GM19324 (cell line): Measurements from ENCODE around the gene LEMD2.

Experiments
- ATAC-seq: cut with Tn5 transposase; IDR thresholded peaks from one replicate; pipeline ENCODE4 v1.9.1; 2021; ENCODE audit warnings: mild to moderate bottlenecking, moderate library complexity; ENCODE audit not compliant: unreplicated experiment, low FRiP score

Gene LEMD2

DNA sequence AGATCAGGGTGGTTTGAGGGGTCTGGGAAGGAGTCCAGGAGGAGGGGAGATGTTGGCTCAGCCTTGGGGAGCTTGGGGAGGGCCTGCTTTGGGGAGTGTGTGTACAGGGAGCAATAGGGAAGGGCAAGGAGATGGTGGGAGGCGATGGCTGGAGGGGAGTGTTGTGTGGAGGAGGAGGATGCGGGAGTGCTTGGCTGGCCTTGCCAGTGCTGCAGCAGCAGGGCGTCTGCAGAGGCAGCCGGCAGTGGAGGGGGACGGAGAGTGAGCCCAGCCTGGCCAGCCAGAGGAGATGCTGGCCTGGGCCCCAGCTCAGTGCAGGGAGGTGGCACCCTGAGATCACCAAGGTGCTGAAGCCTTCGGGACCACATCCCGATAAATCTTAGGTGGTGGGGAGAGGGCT lies 46.1 kb downstream of the LEMD2 start:
- ATAC-seq, result no peak

DNA sequence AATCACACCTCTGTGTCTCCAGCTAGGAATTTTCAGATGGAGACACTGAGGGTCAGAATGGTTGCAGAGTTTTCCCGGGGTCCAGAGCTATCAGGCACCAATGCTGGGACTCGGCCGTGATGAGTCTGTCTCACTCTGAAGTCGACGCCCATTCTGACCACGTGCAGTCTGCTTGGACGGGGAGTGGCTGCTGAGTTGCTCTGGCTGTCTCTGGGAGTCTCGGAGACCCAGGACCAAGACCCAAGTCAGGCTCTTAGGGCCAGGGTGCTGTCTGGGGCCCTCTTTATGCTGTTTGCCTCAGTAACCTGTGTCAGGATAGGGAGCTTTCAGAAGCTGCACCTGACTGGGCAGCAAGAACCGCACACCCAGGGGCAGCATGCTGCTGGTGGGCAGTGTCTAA lies 46.8 kb downstream of the LEMD2 start:
- ATAC-seq, result no peak

DNA sequence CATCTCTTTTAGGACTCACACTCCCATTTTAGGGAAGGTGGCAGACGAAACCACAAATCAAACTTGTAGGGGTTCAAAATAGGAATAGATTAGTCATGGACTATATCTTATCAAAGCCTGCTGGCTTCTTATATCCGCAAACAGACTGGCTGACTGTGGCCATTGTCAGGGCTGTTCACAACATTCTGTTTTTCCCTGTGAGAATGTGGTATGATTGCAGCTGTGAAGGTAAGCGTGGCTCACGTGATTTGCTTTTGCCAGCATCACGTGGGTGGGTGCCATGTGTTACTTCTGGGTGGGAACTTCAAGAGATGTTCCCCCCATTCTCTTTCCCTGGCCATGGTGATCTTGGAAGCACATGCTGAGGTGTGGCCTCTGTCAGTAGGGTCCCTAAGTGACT lies 48.1 kb downstream of the LEMD2 start:
- no peak for ATAC-seq

DNA sequence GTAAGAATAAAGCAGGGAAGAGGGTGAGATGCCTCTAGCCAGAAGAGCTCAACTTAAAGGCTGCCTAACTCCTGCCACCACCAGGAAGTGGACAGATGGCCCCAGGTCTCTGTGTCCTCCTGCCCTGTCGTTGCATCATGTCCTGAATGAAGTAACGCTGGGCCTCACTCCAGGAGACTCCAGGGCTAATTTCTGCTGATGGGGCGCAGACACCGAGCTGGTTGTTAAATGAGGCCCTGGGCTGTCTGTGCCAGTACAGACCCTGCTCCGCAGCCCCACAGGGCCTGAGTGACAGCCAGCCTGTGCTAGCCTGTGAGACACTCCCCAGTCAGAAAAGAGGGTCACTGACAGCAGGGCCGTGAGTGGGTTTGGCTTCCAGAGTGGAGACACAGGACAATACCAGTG lies 48.7 kb downstream of the LEMD2 start:
- no peak for ATAC-seq

DNA sequence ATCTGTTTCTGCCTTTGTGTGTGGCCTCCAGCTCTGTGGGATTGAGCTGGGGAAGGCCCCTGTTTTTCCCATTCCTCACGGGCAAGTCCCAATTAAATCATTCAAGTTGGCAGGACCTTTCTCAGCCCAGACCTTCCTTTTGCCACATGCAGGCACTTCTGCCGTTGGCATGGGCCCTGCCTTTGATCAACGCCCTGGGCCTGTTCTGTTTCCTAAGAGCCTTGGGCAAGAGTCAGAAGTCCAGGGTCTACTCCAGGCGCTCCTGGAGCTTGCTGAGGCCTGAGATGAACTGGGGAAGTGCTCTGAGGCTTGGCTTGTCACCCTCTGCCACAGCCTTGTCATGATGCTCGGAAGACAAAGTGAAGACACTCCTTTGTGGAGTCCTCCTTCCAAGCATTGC lies 49.4 kb downstream of the LEMD2 start:
- no peak for ATAC-seq

DNA sequence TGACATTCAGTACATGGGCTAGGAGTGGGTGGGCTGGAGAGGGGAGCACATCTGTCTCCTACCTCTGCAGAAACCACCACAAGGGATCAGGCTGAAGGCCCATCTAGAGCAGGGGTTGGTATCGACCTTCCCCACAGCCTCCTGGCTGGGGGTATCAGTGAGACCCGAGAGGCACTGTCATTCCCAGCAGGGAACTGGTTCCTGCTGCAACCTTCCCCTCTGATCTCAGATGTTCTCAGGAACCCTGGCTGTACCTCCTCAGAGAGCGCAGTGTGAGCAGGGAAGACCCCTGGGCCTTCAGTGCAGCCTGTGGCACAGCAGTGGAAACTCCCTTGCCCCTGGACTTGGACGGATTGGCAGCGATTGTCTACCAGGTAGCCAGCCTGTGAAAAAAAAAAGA lies 50.1 kb downstream of the LEMD2 start:
- ATAC-seq, result no peak

DNA sequence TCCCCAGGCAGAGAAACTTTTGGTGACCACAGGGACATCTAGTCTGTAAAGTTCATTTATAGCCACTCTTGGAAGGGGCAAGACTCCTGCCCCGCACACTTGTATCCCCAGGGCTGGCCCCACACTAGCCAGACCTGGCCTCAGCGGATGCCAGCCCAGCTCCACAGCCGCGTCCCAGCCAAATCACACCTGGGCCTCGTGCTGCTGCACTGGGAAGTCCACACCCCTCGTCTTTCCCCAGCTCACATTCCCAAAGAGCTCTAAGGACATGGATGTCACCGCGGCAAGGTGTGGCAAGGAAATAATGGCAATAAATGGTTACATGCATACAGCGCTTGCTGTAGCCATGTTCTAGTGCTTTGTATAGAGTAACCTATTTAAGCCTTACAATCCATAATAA lies 50.8 kb downstream of the LEMD2 start:
- no peak for ATAC-seq

DNA sequence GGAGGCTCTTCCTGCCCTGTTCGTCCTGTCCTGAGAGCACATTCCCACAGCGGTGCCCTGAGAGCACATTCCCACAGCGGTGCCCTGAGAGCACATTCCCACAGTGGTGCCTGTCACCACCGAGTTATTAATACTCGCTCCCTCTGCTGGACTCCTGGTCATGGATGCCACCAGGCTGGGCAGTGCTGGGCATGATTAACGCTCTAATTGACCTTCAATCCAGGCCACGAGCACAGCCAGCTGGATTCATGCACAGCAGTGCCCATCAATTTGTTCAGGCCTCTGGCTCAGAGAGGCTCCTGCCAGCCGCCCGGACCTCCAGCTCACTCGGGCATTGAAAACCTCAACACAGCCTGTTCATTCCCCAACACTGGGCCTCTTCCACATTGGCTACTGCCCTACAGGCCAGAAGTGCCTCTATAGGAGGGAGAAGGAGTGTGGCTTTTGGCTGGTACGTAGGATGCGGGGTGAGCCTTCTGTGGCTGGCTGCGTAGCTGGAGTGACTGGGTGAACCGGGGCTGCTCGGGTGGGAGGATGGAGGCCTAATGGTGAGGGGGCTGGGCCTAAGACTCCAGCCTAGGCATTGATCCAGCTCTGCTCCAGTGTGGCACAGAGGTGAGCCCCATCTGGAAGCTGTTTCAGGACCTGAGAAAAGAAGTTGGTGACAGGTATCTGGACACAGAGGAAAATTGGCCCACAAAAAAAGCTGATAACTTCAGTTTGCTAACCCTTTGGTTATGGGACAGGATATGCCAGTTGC lies 51.5 kb downstream of the LEMD2 start:
- no peak for ATAC-seq

DNA sequence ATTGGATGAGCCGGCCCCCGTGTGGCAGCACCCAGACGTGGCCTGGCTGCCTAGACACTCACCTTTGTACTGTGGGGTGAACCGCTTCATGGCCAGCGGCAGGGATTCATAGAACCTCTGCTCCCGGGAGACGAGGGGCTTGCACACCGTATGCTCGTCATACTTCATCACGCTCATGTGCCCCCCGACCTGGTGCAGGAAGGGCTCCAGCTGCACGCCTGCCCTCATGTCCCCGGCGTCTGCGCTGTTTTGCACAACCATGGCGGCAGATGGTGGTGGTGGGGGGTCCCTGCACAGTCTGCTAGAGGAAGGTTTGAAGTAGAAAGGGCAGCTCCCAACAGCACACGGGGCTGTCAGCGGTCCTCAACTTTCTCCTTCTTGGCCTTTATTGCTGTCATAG lies 53.7 kb downstream of the LEMD2 start:
- no peak for ATAC-seq

DNA sequence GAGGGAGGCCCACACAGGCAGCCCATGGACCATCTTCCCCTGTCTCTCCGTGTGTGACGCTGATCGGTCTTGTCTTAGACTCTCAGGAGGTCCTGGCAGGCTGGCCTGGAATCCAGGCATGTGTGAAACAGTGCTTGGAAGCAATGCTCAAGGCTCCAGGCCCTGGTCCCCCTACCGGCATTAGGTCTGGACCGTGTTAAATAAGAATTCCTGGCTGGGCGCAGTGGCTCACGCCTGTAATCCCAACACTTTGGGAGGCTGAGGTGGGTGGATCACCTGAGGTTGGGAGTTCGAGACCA lies 55.3 kb downstream of the LEMD2 start:
- ATAC-seq, result no peak

DNA sequence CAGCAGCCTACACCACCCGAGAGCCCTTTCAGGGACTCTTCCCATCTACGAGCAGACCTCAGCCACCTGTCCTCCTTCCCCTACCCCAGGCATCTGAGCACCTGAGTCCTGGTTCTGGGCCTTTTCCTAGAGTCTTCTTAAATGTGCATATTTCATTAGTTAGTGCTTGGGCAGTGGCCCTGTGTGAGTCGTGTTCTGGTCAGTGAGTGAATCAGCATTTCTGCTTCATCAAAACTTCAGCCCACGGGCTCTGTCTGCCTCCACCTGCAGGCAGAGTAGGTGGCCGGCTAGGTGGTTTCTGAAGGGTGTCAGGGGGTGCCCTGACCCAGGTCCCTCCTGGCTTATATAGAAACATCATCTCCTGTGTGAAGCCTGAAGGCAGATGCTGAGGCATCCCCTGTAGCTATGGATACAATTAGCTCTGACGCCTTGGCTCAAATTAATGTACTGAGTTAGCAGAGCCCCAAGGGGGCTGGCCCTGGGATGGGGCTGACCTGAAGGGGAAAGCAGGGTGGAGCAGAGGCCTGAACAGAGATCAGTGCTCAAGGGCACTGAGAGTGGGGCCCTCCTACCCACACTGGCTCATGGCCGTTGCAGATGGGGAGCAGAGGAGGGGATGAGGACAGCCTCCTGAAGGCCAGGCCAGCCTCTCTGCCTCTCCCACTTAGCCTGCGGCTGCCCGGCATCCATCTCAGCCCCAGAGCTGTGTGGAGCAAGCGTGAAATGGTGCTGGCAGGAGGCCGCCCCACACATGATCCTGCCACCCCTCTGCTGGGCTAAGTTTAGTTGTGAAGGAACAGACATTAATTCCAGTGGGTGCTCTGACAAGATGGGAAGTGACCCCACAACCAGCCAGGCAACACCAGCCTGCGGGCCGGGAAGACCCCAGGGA lies 55.9 kb downstream of the LEMD2 start:
- no peak for ATAC-seq

DNA sequence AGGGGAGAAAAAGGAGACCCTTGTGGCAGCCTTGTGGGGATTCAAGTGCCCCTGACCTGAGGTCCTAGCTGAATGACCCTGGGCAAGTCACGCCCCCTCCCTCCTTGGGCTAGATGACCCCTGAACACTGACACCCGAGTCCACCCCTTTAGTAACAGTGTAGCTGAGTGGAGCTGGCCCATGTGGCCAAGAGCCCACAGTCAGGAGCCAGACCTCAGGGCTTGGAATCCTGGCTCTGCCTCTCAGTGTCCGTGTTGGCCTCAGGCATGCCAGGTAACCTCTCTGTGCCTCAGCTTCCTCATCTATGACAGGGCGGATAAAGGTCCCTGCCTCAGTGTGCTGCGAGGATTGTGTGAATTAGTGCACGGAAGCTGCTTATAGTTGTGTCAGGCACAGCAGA lies 56.5 kb downstream of the LEMD2 start:
- no peak for ATAC-seq

DNA sequence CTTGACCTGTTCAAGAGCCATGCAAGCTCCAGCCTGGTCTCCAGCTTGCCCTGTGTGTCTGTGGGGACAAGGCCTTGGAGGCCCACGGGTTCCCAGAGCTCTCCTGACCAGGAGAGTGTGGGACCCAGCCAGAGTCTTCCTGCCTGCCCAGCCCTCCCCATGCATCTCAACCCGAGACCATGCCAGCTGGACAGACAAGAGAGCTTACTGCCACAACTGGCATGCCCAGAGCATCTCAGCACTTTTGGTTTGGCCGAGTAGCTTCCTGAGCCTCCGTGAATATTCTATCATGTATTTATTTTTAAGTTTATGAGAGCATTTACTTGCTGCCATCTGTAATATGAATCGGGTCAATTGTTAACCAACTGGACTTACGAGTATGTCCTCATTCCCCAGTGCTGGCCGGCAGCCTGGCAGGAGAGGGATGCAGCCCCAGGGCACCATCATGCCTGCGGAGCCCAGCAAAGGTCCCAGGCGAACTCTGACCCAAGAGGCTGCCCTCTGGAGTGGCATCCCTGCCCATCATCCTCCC lies 57.1 kb downstream of the LEMD2 start:
- no peak for ATAC-seq

DNA sequence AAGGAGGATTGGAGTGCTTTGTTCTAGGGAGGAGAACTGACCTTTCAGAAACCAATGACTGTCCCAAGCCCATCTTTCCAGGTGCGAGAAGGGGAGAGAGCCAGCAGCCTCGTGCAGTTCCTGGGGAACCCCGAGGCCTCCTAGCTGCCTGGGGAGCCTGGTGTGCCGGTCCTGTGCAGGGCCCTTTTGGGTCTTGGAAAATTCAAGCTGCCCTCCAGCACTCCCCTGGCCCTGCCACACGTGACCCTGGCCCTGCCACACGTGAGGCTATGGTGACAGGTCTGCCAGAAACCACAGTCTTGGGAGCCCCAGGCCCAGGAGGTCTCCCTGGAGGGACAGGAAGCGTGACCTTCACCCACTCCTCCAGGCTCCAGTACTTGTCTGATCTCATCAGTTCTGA lies 57.9 kb downstream of the LEMD2 start:
- ATAC-seq, result no peak

DNA sequence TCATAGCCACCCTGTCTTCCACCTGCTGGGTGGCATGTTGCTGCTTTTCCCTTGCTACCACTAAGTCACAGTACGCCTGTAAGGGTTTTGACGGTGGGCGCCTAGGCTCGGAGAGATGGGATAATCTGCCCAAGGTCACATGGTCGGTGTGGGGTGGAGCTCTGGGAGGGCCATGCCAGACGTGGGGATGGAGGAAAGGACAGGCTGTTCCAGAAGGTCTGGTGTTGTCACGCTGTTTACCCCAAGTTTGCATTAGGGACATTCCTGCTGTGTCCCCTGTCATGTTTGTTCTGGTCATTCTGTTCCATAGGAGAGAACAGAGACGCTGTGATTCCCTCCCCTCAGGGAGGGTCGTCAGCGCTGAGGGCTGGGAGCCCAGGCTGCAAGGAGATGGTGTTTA lies 58.3 kb downstream of the LEMD2 start:
- ATAC-seq, result no peak

DNA sequence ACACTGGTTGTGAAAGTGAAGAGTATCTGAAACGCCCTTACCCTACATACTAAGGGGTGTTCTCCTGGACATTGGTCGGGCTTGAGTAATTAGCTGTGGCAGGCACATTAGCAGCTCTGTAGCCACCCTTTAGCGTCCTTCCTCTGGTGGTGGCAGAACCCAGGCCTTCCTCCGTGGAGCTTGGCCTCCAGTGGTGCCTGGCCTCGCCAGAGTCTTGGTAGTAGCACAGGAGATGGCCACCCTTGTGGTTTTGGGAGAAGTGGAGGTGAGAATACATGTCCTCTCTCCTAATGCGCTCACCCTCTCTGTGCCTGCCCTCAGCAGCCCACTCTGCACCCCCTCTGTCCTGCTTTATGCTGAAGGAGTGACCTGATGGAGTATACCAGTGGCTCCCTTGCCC lies 59.9 kb downstream of the LEMD2 start:
- no peak for ATAC-seq

DNA sequence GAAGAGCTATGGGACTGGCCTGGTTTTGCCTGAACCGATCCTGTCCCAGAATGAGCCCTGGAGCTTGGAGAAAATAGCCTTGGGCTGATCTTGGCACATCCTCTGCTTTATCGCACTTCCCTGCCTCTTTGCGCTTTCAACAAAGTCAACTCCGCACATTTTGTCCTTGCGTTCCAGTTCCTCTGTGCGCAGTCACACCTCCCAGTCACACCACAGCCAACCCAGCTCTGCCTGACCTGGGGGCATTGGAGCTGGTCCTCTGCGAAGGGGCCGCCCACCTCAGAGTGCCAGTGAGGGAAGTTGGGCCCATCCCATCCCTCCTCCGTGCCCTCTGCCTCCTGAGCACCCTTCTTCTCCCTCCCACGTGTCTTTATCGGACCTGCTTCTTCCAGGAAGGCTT lies 60.5 kb downstream of the LEMD2 start:
- no peak for ATAC-seq

DNA sequence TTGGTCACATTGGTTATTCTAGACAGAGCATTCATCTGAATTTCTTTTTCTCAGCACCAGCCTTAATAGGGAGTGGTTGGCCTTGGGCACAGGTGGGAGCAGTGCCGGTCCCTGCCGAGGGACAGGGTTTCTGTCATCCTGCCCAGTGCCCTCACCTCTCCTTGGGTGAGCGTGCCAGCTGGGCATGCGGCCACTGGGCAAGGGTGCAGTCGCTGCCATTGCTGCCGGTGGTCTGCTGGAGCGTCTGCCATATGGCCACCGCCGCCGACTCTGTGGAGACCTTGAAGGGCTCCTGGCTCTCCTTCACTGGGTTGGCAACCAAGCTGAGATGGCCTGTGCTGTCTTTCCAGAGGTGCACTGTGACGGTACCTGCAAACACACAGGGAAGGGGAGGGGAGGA lies 61.0 kb downstream of the LEMD2 start:
- no peak for ATAC-seq

DNA sequence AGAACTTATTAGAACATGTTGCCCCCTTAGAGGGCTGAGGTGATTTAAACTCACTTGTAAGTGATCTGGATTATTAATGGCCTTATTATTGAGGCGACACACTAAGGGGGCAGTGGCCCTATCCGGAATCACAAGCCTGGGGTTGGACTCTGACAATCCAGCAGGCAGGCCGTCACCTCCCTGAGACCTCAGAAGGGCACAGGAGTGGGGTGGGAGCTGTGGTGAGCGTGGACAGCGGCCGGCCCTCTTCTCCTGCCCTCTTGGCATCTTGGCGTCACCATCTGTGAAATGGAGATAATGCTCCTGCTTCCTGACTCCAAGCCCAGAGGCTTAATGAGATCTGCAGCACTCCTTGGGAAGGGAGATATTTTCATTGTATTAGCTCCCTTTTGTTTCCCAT lies 61.8 kb downstream of the LEMD2 start:
- no peak for ATAC-seq

DNA sequence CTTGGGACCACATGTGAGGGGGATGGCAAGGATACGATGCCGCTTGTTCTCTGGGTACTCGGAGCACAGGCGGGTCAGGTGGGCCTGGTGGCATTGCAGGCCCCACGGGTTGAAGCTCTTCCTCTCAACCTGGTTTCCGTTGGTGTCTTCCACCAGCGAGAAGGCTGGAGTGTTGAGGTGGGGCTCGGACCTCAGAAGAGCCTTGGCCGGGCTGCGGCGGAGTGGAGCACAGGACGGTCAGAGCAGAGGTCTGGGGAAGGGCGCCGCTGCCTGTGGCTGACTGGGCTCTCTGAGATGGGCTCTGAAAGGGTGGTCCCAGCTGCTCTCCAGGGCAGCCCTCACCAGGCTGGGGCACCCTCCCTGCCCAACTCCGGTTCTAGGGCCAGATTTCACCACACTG lies 62.2 kb downstream of the LEMD2 start:
- no peak for ATAC-seq

DNA sequence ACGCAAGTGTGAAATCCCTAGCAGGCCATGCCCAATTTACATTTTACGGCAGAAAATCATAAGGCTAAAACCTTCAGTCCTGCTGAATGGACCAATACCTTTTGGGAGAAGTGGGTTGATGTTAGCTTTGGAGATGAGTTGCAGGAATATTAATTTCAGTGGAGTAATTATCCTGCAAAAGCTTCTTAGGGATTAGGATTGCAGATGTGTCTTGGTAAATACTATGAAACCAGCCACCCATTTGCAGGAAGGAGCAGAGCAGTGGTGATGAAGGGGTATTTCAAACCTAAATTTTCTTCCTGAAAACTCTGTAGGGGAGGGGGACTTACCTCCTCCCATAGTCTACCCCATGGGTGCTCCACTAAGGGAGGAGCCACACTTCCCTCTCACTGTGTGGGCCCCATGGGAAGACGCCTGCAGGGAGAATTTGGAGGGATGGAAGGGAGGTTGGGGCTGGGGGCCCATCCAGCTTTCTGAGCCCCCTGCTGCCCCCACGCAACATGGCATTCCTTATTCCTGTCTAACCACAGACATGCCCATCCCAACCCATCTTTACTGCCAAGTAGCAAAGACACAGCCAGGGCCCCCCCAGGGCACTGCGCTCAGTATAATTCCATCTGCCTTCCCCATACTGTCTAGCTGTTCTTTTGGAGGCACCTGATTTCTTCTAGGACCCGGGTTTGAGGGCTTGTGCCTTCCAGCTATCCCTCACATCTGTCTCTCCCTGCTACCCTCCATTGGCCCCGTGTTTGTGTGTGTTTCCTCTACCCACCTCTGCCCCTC lies 62.8 kb downstream of the LEMD2 start:
- ATAC-seq, result no peak
